Endodermal cell (in vitro differentiated cells): Measurements from ENCODE around the gene FAM151B. TPM values are rescaled to one million over a fixed set of nuclear protein-coding genes. Genes with fewer than 3 reads are reported as not detected.

Experiments
- DNase-seq: peaks from one replicate; pipeline ENCODE4 v3.0.0-alpha.2; 2017
- H3K27ac ChIP-seq: 2 replicates; pipeline ENCODE4 v1.5.1; 2013; ENCODE audit warnings: mild to moderate bottlenecking, low read depth, low read length, moderate library complexity
- H3K27me3 ChIP-seq: 2 replicates; pipeline ENCODE4 v1.6.1; 2013; ENCODE audit warnings: mild to moderate bottlenecking, low read length, moderate library complexity; ENCODE audit not compliant: insufficient read depth, control insufficient read depth, poor library complexity, severe bottlenecking
- H3K36me3 ChIP-seq: 2 replicates; pipeline ENCODE4 v1.7.0; 2013; ENCODE audit warnings: mild to moderate bottlenecking, low read length, moderate library complexity; ENCODE audit not compliant: control insufficient read depth, insufficient read depth
- H3K4me1 ChIP-seq: one replicate; pipeline ENCODE4 v1.7.0; 2013; ENCODE audit warnings: low read length; ENCODE audit not compliant: control insufficient read depth, insufficient read depth
- H3K4me3 ChIP-seq: 2 replicates; pipeline ENCODE4 v1.5.1; 2013; ENCODE audit warnings: mild to moderate bottlenecking, low read length, moderate library complexity
- H3K9ac ChIP-seq: 2 replicates; pipeline ENCODE4 v1.6.1; 2013; ENCODE audit warnings: mild to moderate bottlenecking, low read length, moderate library complexity; ENCODE audit not compliant: poor library complexity, severe bottlenecking; ENCODE audit errors: extremely low read depth
- H3K9me3 ChIP-seq: 2 replicates; pipeline ENCODE4 v1.6.1; 2013; ENCODE audit warnings: mild to moderate bottlenecking, low read length, moderate library complexity; ENCODE audit not compliant: control insufficient read depth
- H3K27ac Mint-ChIP-seq: 2 replicates; pipeline ENCODE4 v1.8.0; 2020; ENCODE audit warnings: mixed read lengths
- H3K27me3 Mint-ChIP-seq: 2 replicates; pipeline ENCODE4 v1.8.0; 2021; ENCODE audit warnings: mild to moderate bottlenecking, mixed read lengths; ENCODE audit not compliant: insufficient read depth
- H3K36me3 Mint-ChIP-seq: 2 replicates; pipeline ENCODE4 v1.8.0; 2020; ENCODE audit warnings: low read depth, mixed read lengths
- H3K4me1 Mint-ChIP-seq: 2 replicates; pipeline ENCODE4 v1.8.0; 2020; ENCODE audit warnings: mixed read lengths
- H3K4me3 Mint-ChIP-seq: 2 replicates; pipeline ENCODE4 v1.8.0; 2020; ENCODE audit warnings: mild to moderate bottlenecking, moderate library complexity, mixed read lengths
- H3K9me3 Mint-ChIP-seq: 2 replicates; pipeline ENCODE4 v1.8.0; 2020; ENCODE audit warnings: mild to moderate bottlenecking, mixed read lengths
- CTCF ChIP-seq: fragments of 200-600 bp; sonication (generic); conservative IDR thresholded peaks from 2 replicates; pipeline ENCODE4 v1.5.0; 2021; ENCODE audit warnings: antibody characterized with exemption, mild to moderate bottlenecking
- WGBS, 2 experiments: methylation state at CpG; one replicate each; pipeline versions ENCODE4 v1.1.5 to v1.1.7; 2013; ENCODE audit warnings: missing lambda C conversion rate in 2 of 2, mixed read lengths in 1 of 2; ENCODE audit not compliant: insufficient coverage in 1 of 2, insufficient read length in 1 of 2; 5-methylcytosine and 5-hydroxymethylcytosine counted together
- total RNA-seq, 2 donors: library from RNA; stranded (reverse); fragmentation: NEBNext Ultra II Directional in 1 of 2; extraction: Animal tissue kit (Norgen Biotek cat#: 25700) in 1 of 2; gene quantifications; 2 replicates in 1 of 2; 3 replicates in 1 of 2; pipeline ENCODE4 v1.2.1, GENCODE V29; 2021

FAM151B gene
- total RNA-seq, 2 donors from 2014 or later, result 1.2 to 1.5 TPM

GRCh38 chr5:80495891-80496290 is 8.0 kb downstream of the FAM151B start:
- 96% methylated on average over 2 of the region's 2 CpGs; no CpG with 5 or more reads in 1 of the 2 experiments for whole genome bisulfite sequencing, 2 experiments
- DNase-seq, result no peak
- Histone ChIP-seq H3K9me3 (no peaks in the 10 kb centered on the region), H3K4me3 (no peak overlapping the region), H3K9ac (no peak overlapping the region), H3K27me3 (no peaks in the 10 kb centered on the region), H3K4me1 (no peaks in the 10 kb centered on the region), H3K36me3 (no peaks in the 10 kb centered on the region), H3K27ac (no peak overlapping the region)
- no peaks in the 10 kb centered on the region for H3K36me3 Mint-ChIP-seq
- H3K4me3 Mint-ChIP-seq, result no peak overlapping the region
- peaks cover 11% of the 10 kb centered on the region for H3K9me3 Mint-ChIP-seq
- no peaks in the 10 kb centered on the region for H3K27me3 Mint-ChIP-seq
- no peaks in the 10 kb centered on the region for H3K4me1 Mint-ChIP-seq
- H3K27ac Mint-ChIP-seq, result no peak overlapping the region
- TF ChIP-seq CTCF, result no peak

- H3K4me3 Mint-ChIP-seq, result no peak overlapping the region
- no peaks in the 10 kb centered on the region for H3K9me3 ChIP-seq
- H3K36me3 Mint-ChIP-seq, result no peaks in the 10 kb centered on the region
- no peak for DNase-seq
- H3K9me3 Mint-ChIP-seq, result no peaks in the 10 kb centered on the region
- no peak overlapping the region for H3K4me3 ChIP-seq
- no peak for TF ChIP-seq CTCF
- H3K4me1 ChIP-seq, result no peaks in the 10 kb centered on the region
- H3K9ac ChIP-seq, result no peak overlapping the region
- H3K36me3 ChIP-seq, result no peaks in the 10 kb centered on the region
- no peaks in the 10 kb centered on the region for H3K27me3 ChIP-seq
- H3K4me1 Mint-ChIP-seq, result no peaks in the 10 kb centered on the region
- no peak overlapping the region for H3K27ac Mint-ChIP-seq
- H3K27me3 Mint-ChIP-seq, result no peaks in the 10 kb centered on the region
- 100% methylated on average over 2 of the region's 2 CpGs; no CpG with 5 or more reads in 1 of the 2 experiments for WGBS, 2 experiments
- no peak overlapping the region for H3K27ac ChIP-seq
Measured at GRCh38 chr5:80502800-80503199, 14.9 kb downstream of the FAM151B start.

GRCh38 chr5:80503641-80504040 is 15.7 kb downstream of the FAM151B start:
- Histone ChIP-seq H3K9me3 (no peaks in the 10 kb centered on the region), H3K4me3 (no peak overlapping the region), H3K9ac (no peak overlapping the region), H3K27ac (no peak overlapping the region), H3K27me3 (no peaks in the 10 kb centered on the region), H3K4me1 (no peaks in the 10 kb centered on the region), H3K36me3 (no peaks in the 10 kb centered on the region)
- Mint-ChIP-seq H3K36me3 (no peaks in the 10 kb centered on the region), H3K9me3 (no peaks in the 10 kb centered on the region), H3K4me1 (no peaks in the 10 kb centered on the region), H3K27me3 (no peaks in the 10 kb centered on the region), H3K27ac (no peak overlapping the region), H3K4me3 (no peak overlapping the region)
- no peak for DNase-seq
- WGBS, 2 experiments, result 79 to 100% methylated on average over 1 of the region's 1 CpG
- no peak for TF ChIP-seq CTCF
